ENCODE results near the gene PSG1. TPM values are rescaled to one million over a fixed set of nuclear protein-coding genes. Genes with fewer than 3 reads are reported as not detected.
"Not testable (repeated sequence)": the region's sequence is repeated elsewhere in the genome, so short reads cannot be mapped to it uniquely, and the experiment has no call there.

Gene PSG1
- total RNA-seq, 1 experiment from 2014 or later: not detected

DNA sequence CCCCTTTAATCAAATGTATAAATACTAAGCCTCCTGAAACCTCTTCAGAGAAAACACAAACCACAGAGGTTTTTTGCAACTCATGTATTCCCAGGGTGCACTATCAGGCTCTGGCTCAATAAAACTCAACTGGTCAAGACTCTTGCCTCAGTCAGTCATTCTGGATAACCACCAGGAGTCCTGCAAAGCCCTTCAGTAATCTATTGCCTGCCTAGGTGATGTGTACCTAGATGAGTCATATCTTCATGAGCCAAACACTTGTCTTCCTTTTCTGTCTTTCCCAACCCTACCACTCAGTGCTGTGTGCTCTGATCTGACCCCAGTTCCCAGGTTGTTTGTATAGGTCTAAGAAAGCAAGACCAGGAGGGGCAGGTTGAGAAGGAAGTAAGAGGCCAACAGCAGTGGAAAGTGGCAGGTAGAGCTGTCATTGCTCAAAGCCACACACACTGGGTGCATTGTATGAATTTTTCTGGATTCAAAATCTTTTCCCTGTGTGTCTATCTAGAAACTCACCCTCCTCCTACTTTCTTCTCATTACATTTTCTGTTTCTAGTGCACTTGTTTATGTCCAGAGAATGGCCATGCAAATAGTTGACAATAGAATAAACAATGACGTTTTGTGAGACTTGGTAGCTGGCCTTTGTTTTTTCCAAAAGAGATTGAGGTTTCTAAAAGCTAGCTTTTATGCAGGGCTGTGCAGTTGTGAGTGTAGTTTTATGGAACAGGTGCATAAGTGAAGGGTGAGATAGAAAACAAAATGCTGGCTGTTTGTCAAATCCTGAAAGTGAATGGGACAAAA, 48.1 kb downstream of the PSG1 start:
- no peak for DNase-seq (ENCODE audit: extremely low read depth, low read depth)

DNA sequence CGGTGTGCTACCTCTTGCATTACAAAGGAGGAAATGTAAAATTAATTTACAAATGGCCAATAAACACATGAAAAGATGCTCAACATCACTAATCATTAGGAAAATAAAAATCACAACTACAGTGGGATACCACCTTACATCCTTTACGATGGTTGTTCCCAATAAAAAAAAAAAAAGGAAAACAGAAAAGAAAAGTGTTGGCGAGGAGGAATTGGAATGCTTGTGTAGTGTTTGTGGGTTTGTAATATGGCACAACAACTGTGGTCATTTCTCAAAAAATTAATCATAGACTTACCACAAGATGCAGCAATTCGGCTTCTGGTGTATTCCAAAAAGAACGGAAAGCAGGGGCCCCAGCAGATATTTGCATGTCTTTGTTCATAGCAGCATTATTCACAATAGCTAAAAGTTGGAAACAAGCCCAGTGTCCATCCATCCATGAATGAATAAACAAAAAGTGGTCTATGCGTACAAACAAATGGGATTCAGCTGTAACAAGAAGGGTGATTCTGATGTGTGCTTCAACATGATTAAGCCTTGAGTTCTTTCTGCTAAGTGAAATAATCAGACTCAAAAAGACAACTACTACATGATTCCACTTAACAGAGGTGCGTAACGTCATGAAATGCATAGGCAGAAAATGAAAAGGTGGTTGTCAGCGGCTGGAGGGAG, 58.1 kb downstream of the PSG1 start:
- DNase-seq (ENCODE audit: extremely low read depth, low read depth): not testable (repeated sequence)

DNA sequence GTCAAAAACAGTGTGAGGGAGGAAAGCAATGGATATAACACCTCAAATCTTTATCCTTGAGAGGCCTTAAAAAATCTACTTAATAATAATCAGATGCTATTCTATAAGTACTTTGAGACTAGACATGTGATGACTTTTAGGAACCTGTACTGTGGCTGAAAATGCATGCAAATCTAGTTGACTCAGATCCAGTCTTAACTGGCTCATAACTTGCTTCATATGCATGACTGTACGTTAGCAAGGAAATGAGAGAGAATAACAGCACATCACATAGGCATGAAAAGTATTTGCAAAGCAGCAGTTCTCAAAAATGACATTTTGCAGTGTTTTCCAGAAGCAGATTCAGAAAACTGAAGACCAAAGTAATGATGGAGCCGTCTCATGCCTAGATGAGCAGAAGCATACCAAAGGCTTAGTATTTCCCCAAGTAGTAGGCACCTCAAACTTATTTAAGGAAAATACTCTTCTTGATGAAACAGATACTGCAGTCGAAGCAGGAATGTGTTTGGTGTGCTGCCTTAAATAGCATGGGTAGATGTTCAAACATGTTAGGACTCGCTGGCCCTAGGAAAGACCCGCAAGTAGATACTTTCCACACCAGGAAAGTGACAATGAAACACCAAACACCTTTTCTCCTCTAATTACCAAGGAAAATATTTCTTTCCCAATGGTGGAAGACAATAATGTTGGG, 59.4 kb downstream of the PSG1 start:
- not testable (repeated sequence) for DNase-seq (ENCODE audit: extremely low read depth, low read depth)

DNA sequence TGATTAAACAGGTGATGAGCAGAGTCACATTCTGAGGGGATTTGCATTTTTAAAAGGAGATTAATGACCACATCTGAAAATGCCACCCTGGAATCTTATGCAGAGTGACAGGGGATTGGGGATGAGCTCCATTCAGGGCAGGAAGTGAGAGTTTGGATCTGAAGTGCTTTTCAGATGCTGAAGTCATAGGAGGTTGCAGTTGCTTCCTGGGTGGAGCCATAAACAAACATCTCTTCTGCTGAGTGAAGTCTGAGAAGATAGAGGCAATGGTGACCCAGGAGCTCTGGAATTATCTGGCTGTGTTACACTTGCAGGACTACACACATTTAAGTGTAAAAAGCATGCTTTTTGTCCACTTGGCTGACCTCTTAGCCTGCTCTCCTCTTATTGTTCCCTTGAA, 62.6 kb downstream of the PSG1 start:
- DNase-seq (ENCODE audit: extremely low read depth, low read depth): no peak

Other genes with a start within 250 kb of the PSG1 start
- not detected in 2 replicates for gene PSG3, start 139.2 kb downstream of the PSG1 start, total RNA-seq (2014; rRNA removed; shearing (Covaris generic))
- not detected in 2 replicates for gene PSG8, start 114.0 kb downstream of the PSG1 start, total RNA-seq (2014; rRNA removed; shearing (Covaris generic))
- gene PSG6, start 38.2 kb upstream of the PSG1 start, total RNA-seq (2014; rRNA removed; shearing (Covaris generic)): not detected in 2 replicates
- not detected in 2 replicates for gene PSG7, start 57.5 kb upstream of the PSG1 start, total RNA-seq (2014; rRNA removed; shearing (Covaris generic))
- gene PSG11, start 146.8 kb upstream of the PSG1 start, total RNA-seq (2014; rRNA removed; shearing (Covaris generic)): not detected in 2 replicates
- gene PSG2, start 203.0 kb upstream of the PSG1 start, total RNA-seq (2014; rRNA removed; shearing (Covaris generic)): not detected in 2 replicates

Measured in NCI-H460 (cell line).